ENCODE data around the gene KRTAP10-5.
"Not testable (repeated sequence)": the region's sequence is repeated elsewhere in the genome, so short reads cannot be mapped to it uniquely, and the experiment has no call there.

KRTAP10-5 gene

GRCh38 chr21:44590311-44590721, 9.9 kb upstream of the KRTAP10-5 start:
- DNase-seq = no peak

GRCh38 chr21:44589586-44590305, 9.3 kb upstream of the KRTAP10-5 start:
- no peak for DNase-seq

GRCh38 chr21:44589094-44589493, 8.7 kb upstream of the KRTAP10-5 start:
- no peak for DNase-seq

- DNase-seq = no peak
Observed at GRCh38 chr21:44585892-44586291, 5.5 kb upstream of the KRTAP10-5 start.

- no peak for DNase-seq
Observed at GRCh38 chr21:44583800-44584147, 3.4 kb upstream of the KRTAP10-5 start.

GRCh38 chr21:44583089-44583799, 2.8 kb upstream of the KRTAP10-5 start:
- DNase-seq = peak; percentile 62

- DNase-seq = no peak
Observed at GRCh38 chr21:44582055-44582454, 1.7 kb upstream of the KRTAP10-5 start.

GRCh38 chr21:44581158-44581557, 754 bp upstream of the KRTAP10-5 start:
- no peak for DNase-seq

- no peak for DNase-seq
Observed at GRCh38 chr21:44579833-44580144, 615 bp downstream of the KRTAP10-5 start.

- DNase-seq = no peak
Observed at GRCh38 chr21:44579056-44579832, 1.2 kb downstream of the KRTAP10-5 start.

GRCh38 chr21:44578371-44579055, 1.9 kb downstream of the KRTAP10-5 start:
- DNase-seq = no peak

- DNase-seq = no peak
Observed at GRCh38 chr21:44576025-44576420, 4.4 kb downstream of the KRTAP10-5 start.

GRCh38 chr21:44575307-44576024, 4.9 kb downstream of the KRTAP10-5 start:
- no peak for DNase-seq

GRCh38 chr21:44574457-44575306, 5.7 kb downstream of the KRTAP10-5 start:
- no peak for DNase-seq

- not testable (repeated sequence) for DNase-seq
Observed at GRCh38 chr21:44573630-44574456, 6.6 kb downstream of the KRTAP10-5 start, which contains the start of gene KRTAP10-4. TSS of gene KRTAP10-4 (plus strand) at chr21:44573729. CDS start at chr21:44573759, 30 bp downstream.

- no peak for DNase-seq
Observed at GRCh38 chr21:44572959-44573583, 7.3 kb downstream of the KRTAP10-5 start.

- no peak for DNase-seq
Observed at GRCh38 chr21:44571844-44572782, 8.3 kb downstream of the KRTAP10-5 start.

- DNase-seq = no peak
Observed at GRCh38 chr21:44571296-44571695, 9.1 kb downstream of the KRTAP10-5 start.

Measured in eye (tissue), 1 donor.